Hematopoietic multipotent progenitor cell (in vitro differentiated cells): ENCODE measurements around the gene COPZ1. TPM values are rescaled to one million over a fixed set of nuclear protein-coding genes. Genes with fewer than 3 reads are reported as not detected.

Source experiments
- DNase-seq, 3 donors: peaks; one replicate each; pipeline ENCODE4 v3.0.0-alpha.2; 2011 to 2015; ENCODE audit warnings: low read depth in 2 of 3, low spot score in 2 of 3
- small RNA-seq: library from RNA; depleted of rRNA; stranded (forward); fragments of <200 nt; gene quantifications from one replicate; pipeline ENCODE3, GENCODE V24; 2012
- total RNA-seq: library from RNA; depleted of rRNA; stranded (reverse); fragments of >200 nt; gene quantifications from one replicate; pipeline ENCODE4 v1.2.3, GENCODE V29; 2012

COPZ1 gene
- total RNA-seq, 1 donor = 65.7 TPM

DNA sequence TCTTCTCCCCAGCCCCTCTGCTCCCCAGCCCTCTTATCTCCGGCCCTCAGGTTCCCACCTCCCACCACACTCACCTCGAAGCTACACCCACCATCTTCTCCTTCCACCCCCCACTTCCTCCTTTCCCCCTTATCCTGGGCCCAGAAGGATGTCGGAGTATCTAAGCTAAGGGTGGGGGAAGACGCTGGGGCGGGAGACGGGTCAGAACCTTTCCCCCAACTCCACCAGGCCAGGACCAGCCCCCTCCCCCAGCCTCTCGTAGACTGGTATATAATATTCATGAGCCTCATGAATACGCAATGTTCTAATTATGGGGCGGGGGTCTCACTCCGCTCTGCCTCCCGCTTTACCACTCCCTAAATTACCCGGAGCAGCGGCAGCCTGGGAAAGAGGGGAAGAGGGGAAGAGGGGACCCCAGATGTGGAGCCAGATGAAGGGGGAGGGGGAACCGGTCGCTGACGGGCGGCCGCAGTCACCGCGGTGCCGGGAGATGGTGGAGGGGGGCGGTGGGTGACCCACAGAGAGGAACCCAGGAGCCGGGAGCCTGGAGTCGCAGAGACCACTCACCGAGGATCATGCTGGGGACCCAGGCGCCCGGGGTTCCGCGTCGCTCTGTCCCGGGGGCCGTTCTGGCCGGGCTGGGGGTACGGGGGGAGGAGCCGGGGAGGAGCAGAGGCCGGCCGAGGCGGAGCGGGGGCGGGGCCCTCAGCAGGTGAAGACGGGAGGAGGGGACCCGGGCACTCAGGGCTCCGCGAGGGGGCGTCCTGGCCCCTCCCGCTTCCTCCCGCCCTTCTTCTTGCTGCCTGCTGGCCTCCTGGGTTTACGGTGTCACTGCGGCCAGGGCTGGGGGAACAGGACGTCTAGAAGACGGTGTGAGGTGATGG, 66.0 kb downstream of the COPZ1 start:
- peak in 2 of 3 donors; percentile 66 to 79 for DNase-seq

DNA sequence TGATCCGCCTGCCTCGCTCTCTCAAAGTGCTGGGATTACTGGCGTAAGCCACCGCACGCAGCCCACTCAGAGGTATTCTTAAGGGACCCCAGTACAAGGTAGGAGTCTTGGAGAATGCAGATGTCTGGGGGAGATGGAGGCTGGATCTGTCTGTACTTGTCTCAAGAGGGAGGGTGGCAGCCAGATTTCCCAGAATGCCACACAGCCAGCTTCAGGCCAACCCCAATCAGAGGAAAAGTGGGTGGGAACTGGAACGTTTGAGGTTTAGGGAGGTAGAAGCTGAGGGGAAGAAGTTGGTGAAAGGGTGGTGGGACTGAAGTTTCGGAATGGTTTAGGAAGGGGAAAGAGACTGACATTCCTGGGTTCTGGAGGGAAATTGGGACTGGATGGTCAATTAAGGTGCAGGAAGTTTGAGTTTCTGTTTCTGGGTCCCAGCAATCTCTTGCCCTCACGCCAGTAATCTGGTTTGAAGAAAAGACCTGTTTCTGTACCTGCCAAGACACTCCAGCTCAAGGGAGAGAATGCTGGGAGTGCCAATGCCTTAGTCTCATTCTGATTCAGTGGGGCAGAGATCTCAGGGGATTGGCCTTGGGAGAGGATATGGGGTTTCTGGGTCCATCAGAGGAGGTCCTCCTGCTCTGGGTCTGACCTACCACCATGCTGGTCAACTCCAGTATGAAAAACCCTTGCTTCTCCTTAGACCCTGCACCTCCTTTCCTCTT, 67.7 kb downstream of the COPZ1 start:
- DNase-seq = no peak

DNA sequence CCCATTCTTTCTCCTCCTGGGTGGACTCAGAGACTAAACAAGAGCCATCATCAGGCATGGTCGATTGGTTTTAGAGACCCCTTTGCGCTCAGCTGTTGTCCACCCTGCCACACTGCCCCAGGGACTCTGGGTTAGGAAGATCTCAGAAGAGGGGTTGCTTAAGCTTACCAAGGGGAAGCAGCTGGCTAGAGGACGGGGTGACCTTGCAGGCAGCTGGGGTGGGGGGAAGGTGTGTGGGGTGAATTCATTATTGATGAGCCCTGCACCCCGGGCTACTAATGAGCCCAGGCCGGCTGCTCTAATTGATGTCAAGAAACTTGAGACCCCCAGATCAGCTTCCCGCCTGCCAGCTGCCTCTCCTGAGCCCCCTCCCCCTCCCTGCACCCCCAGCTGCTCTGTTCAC, 68.3 kb downstream of the COPZ1 start:
- no peak for DNase-seq

DNA sequence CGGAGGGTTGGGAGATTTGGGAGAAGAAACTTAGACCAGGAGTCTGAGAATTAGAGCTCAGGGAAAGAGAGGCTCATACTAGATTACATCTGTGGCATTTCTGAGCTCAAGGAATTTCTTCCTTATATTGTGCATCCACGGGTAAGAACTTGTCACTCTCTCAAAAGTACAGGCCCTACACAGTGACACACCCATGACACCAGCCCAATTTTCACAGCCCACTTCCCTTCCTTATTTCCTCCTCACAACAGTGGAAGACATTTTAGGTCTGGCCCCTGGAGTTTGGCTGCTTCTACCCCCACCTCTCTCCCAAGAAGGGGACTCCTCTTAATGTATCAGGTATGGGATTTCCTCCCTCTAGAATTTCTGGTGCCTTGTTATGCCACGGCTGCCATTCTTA, 68.8 kb downstream of the COPZ1 start:
- no peak for DNase-seq

DNA sequence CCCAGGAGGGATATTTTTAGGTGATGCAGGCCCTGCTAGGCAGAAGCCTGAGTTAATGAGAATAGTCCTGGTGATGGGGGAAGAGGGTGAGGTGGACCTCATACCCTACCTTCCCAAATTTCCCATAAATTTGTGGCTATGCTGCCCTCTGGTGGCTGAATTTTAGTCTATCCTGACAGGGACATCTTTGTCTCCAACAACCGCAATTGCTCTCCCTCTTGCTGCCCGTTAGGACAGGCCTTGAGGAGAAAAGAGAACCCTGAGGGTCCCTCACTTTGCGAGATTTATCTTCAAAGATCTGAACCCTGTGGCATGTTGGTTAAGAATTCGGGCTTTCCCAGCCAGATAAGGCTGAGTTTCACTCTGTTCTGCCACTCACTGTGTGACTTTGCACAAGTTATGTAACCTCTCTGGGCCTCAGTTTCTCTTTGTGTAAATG, 69.4 kb downstream of the COPZ1 start:
- peak in 1 of 3 donors; percentile 46 for DNase-seq

DNA sequence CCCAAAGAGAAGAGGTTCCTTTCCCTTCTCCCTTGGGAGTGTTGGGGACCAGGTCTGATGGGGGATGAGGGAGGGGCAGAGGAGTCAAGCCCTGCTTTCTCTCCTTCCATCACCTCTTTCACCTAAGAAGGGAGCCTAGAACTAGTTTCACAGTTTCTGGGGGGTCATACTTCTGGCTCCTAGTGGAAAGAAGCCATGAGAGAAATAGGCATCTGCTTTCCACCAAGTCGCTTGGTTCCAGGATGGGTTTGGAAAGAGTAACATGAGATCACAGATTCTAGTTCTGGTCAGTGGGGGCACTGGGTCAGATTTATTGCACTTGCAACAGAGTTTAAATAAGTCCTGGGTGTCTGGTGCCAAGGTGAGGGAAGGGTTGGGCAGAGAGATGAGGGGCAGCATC, 70.1 kb downstream of the COPZ1 start:
- no peak for DNase-seq

DNA sequence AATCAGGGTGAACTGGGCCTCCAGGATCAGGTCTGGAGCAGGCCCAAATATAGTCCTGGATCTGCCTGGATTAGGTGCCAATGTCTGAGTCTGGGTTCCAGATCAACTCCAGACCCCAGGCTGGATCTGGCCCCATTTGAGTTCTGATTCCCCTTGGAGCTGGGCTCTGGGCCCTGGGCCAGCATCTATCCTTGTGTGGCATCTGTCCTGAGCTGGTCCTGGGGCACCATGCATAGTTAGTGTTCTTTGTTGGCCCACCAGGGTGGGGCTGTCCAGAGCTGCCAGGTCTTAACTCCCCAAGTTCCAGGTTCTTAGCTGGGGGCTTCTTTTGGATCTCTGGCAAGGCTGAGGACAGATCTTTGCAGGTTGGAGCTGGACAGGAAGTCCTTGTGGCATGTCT, 70.6 kb downstream of the COPZ1 start:
- no peak for DNase-seq

DNA sequence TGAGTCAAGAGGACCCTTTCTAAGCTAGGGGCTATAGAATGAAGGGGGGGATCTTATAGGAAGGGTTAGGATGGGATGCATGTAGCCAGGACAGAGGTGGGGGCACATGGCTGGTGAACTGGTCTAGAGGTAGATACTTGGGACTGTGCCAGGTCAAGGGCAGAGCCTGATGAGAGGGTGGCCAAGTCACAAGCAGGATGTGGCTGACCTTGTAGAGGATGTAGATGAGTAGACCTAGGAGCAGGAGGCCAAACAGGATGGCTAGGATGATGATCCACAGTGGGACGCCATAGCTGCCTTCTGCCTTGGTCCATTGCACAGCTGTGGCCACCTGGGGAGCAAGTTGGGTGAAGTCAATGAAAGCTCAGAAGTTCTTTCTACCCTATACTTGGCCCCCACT, 72.2 kb downstream of the COPZ1 start:
- no peak for DNase-seq

DNA sequence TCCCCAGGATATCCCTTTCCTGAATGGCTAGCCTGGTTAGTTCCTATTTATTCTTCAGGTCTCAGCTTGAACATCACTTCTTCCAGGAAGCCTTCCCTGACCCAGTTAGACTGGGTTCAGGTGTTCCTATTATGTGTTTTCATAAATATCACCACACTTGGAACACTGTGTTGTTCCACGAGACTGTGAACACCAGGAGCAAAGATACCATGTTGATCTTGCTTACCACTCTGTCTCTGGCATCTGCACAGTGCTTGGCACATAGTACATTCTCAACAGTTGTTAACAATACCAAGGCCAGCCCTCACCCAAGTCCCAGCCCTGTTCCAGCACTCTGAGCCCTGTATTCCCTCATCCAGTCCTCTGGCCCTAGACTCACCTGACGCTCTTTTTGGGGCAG, 73.3 kb downstream of the COPZ1 start:
- no peak for DNase-seq

DNA sequence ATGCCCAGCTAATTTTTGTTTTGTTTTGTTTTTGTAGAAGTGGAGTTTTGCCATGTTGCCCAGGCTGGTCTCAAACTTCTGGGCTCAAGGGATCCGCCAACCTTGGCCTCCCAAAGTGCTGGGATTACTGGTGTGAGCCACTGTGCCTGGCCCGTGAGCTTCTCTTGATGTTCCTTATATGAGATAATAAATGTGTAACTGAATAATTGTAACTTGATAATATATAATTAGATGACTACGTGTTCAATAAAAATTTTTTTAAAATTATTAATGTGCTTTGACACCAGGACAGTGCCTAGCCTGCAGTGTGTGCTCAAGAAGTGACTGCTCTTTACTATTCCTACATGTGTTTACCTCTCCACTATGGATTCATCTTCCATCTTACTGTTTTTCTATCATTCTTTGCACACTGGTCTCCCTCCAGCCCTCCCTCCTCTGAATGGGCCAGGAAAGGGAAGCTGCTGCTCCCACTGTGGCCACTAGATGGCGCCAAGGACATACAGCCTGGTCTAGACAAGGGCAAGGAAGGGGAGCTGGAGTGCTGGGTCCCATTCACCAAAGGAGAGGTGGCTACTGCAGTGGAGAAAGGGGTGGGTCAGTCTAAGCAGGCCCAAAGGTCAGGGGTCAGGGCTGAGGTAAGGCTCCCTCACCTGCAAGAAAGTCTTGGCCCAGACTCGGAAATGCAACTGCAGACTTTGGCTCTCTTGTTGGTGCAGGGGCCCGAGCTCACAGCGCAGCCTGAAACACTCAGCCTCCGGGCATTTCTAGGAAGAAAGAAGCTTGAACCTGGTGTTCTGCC, 74.3 kb downstream of the COPZ1 start:
- DNase-seq = peak; percentile 82 to 93 (median 83)

DNA sequence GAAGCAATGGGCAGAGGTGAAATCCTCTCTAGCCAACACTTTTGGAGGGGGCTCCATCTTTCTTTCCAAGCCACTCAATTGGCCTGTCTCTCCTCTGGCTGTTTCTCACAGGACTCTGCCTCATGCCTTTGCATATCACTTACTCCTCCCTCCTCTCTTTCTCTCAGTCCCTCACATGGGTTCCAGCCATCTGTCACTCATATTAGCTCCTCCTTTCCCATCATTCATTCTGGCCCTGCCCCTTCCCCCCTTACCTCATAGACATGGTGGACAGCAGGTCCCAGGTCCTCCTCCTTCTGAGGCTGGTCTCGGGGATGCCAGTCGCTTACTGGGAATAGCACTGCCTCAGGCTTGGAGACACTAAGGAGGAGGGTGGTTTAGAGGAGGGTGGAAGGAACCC, 76.2 kb downstream of the COPZ1 start:
- no peak for DNase-seq

Small RNA genes lying within 50 kb of the gene (small RNA-seq; reads per million reads assigned to genes)
- gene MIR148B (95.3 reads per million, percentile 97 among the genes with 10 or more reads in this experiment), gene RN7SL744P (not detected), gene RNU6-950P (not detected)

Other genes with a start within 250 kb of the COPZ1 start
- gene SMUG1, start 136.1 kb upstream of the COPZ1 start, total RNA-seq = 23.4 TPM
- 21.8 TPM for gene CBX5, start 45.0 kb upstream of the COPZ1 start, total RNA-seq
- 941 TPM for gene HNRNPA1, start 44.4 kb upstream of the COPZ1 start, total RNA-seq
- 318 TPM for gene NFE2, start 24.1 kb upstream of the COPZ1 start, total RNA-seq
- 0.81 TPM for gene GPR84, start 39.4 kb downstream of the COPZ1 start, total RNA-seq
- 4.6 TPM for gene ZNF385A, start 59.6 kb downstream of the COPZ1 start, total RNA-seq
- 192 TPM for gene ITGA5, start 94.1 kb downstream of the COPZ1 start, total RNA-seq
- 5.1 TPM for gene GTSF1, start 148.5 kb downstream of the COPZ1 start, total RNA-seq
- 194 TPM for gene NCKAP1L, start 172.6 kb downstream of the COPZ1 start, total RNA-seq
- 6.7 TPM for gene PDE1B, start 224.5 kb downstream of the COPZ1 start, total RNA-seq